ENCODE data around the gene GALNT12. TPM values are rescaled to one million over a fixed set of nuclear protein-coding genes. Genes with fewer than 3 reads are reported as not detected.
A peak's percentile ranks its signal among the peaks of the same experiment; 100 is the strongest.

Gene GALNT12
- total RNA-seq, 4 donors from 2014 or later, result 18.9 to 58.6 (median 36.5) TPM

- no peak for DNase-seq
- WGBS, 2 donors, result 59 to 72% methylated on average over 2 of the region's 2 CpGs
- no peak for TF ChIP-seq CTCF (IDR thresholded peaks at IDR 0.05)
- no peak for TF ChIP-seq POLR2A (IDR thresholded peaks at IDR 0.05)
- intact Hi-C loops (cut with DNase I), result no loop called here
- Histone ChIP-seq H3K4me3 (replicated peaks in 1 of 3) (no peak overlapping the region), H3K27me3 (no peaks in the 10 kb centered on the region), H3K4me1 (peaks cover 0 to 6% of the 10 kb centered on the region in 2 donors), H3K36me3 (no peaks in the 10 kb centered on the region), H3K9me3 (no peaks in the 10 kb centered on the region), H3K27ac (no peak overlapping the region)
These were observed 46.8 kb downstream of the GALNT12 start for GRCh38 chr9:98854266-98854665.

GRCh38 chr9:98855592-98855991, 48.1 kb downstream of the GALNT12 start:
- TF ChIP-seq CTCF (IDR thresholded peaks at IDR 0.05) (no peak), POLR2A (IDR thresholded peaks at IDR 0.05) (no peak)
- Histone ChIP-seq H3K36me3 (no peaks in the 10 kb centered on the region), H3K27me3 (no peaks in the 10 kb centered on the region), H3K27ac (no peak overlapping the region), H3K4me3 (replicated peaks in 1 of 3) (no peak overlapping the region), H3K4me1 (peaks cover 0 to 6% of the 10 kb centered on the region in 2 donors), H3K9me3 (no peaks in the 10 kb centered on the region)
- WGBS, 2 donors, result 96 to 98% methylated on average over 1 of the region's 1 CpG
- no peak for DNase-seq
- intact Hi-C loops (cut with DNase I), result no loop called here

GRCh38 chr9:98856982-98857381, 49.5 kb downstream of the GALNT12 start:
- H3K4me1 ChIP-seq, result peaks cover 0 to 10% of the 10 kb centered on the region in 2 donors
- no peaks in the 10 kb centered on the region for H3K9me3 ChIP-seq
- WGBS, 2 donors, result 46 to 51% methylated on average over 5 of the region's 5 CpGs
- TF ChIP-seq POLR2A (IDR thresholded peaks at IDR 0.05) (no peak), CTCF (IDR thresholded peaks at IDR 0.05) (no peak)
- no peak for DNase-seq
- H3K36me3 ChIP-seq, result no peaks in the 10 kb centered on the region
- intact Hi-C loops (cut with DNase I), result no loop called here
- H3K27me3 ChIP-seq, result no peaks in the 10 kb centered on the region
- no peak overlapping the region for H3K27ac ChIP-seq
- no peak overlapping the region for H3K4me3 ChIP-seq (replicated peaks in 1 of 3)

- WGBS, 2 donors, result 85 to 91% methylated on average over 5 of the region's 5 CpGs
- Histone ChIP-seq H3K36me3 (no peaks in the 10 kb centered on the region), H3K9me3 (no peaks in the 10 kb centered on the region), H3K4me3 (replicated peaks in 1 of 3) (no peak overlapping the region), H3K27ac (no peak overlapping the region), H3K27me3 (no peaks in the 10 kb centered on the region), H3K4me1 (peaks cover 0 to 11% of the 10 kb centered on the region in 2 donors)
- DNase-seq, result no peak
- TF ChIP-seq POLR2A (IDR thresholded peaks at IDR 0.05) (no peak), CTCF (IDR thresholded peaks at IDR 0.05) (no peak)
- intact Hi-C loops (cut with DNase I), result loop anchor here (5.0 kb wide), 1 partner anchor 137 kb away; no protein-coding TSS in a partner anchor
These were observed 52.5 kb downstream of the GALNT12 start for GRCh38 chr9:98859941-98860340.

GRCh38 chr9:98860871-98861293, 53.4 kb downstream of the GALNT12 start:
- Histone ChIP-seq H3K4me1 (peaks cover 0 to 11% of the 10 kb centered on the region in 2 donors), H3K4me3 (replicated peaks in 1 of 3) (no peak overlapping the region), H3K9me3 (no peaks in the 10 kb centered on the region), H3K36me3 (no peaks in the 10 kb centered on the region), H3K27ac (no peak overlapping the region), H3K27me3 (no peaks in the 10 kb centered on the region)
- intact Hi-C loops (cut with DNase I), result loop anchor here (5.0 kb wide), 1 partner anchor 136 kb away; no protein-coding TSS in a partner anchor
- TF ChIP-seq POLR2A (IDR thresholded peaks at IDR 0.05) (no peak), CTCF (IDR thresholded peaks at IDR 0.05) (peak in 2 of 6 experiments; percentile 8 to 9)
- peak in 1 of 2 donors; percentile 11 for DNase-seq
- 31 to 41% methylated on average over 5 of the region's 5 CpGs for whole genome bisulfite sequencing, 2 donors

Measured in thyroid gland (tissue), 4 donors.